ENCODE results near the gene BMP10. TPM values are rescaled to one million over a fixed set of nuclear protein-coding genes. Genes with fewer than 3 reads are reported as not detected.

BMP10 gene
- total RNA-seq, 2 donors from 2014 or later, result not detected

DNA sequence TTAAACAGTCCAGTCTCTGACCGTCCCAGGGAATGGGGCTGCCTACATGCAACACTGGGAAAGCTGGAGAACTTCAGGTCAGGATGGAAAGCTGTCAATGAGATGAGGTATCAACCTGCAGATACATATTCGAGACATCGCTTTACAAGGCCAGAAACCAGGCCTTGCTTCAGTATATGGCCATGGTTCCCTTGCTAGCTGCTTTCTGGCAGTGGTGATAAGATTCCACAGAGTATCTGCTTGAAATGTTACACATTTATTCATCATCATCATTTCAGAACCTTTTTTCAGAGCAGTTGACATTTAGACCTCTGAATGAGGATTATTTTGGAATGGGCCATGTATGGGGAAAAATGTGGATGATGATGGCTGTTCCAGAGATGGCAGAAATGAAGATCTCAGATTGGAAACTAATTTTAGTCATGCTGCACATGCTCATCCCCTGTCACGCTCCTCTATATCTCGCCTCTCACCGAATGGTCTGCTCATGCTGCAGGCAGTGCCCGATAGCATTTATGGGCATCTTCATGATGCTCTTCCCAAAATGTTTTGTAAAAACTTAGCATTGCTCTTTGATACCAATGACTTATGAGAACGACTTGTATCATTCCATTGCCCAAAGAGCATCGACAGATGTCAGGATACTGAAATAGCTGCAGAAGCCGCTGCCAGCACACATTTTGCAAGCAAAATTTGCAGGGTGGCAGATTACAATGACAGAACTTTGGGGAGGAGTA lies 14.0 kb upstream of the BMP10 start:
- WGBS, 2 experiments (ENCODE audit: insufficient coverage in 1 of 2, insufficient read length in 1 of 2), result 94 to 96% methylated on average over 10 of the region's 10 CpGs
- H3K36me3 ChIP-seq (ENCODE audit: control insufficient read depth, insufficient read depth, low read length), result no peaks in the 10 kb centered on the region
- no peak overlapping the region for H3K27ac ChIP-seq (ENCODE audit: low read depth, low read length)
- Mint-ChIP-seq H3K9me3 (no peaks in the 10 kb centered on the region), H3K27ac (no peak overlapping the region), H3K4me3 (no peak overlapping the region), H3K4me1 (no peaks in the 10 kb centered on the region), H3K36me3 (ENCODE audit: low read depth) (no peaks in the 10 kb centered on the region), H3K27me3 (ENCODE audit: insufficient read depth) (peaks cover 16% of the 10 kb centered on the region)
- DNase-seq, result no peak
- no peaks in the 10 kb centered on the region for H3K9me3 ChIP-seq (ENCODE audit: control insufficient read depth, low read length)
- H3K4me3 ChIP-seq (ENCODE audit: low read length), result no peak overlapping the region
- H3K27me3 ChIP-seq (ENCODE audit: control insufficient read depth, insufficient read depth, low read length, poor library complexity, severe bottlenecking), result no peaks in the 10 kb centered on the region
- no peaks in the 10 kb centered on the region for H3K4me1 ChIP-seq (ENCODE audit: control insufficient read depth, insufficient read depth, low read length)
- TF ChIP-seq, protein P1, sequence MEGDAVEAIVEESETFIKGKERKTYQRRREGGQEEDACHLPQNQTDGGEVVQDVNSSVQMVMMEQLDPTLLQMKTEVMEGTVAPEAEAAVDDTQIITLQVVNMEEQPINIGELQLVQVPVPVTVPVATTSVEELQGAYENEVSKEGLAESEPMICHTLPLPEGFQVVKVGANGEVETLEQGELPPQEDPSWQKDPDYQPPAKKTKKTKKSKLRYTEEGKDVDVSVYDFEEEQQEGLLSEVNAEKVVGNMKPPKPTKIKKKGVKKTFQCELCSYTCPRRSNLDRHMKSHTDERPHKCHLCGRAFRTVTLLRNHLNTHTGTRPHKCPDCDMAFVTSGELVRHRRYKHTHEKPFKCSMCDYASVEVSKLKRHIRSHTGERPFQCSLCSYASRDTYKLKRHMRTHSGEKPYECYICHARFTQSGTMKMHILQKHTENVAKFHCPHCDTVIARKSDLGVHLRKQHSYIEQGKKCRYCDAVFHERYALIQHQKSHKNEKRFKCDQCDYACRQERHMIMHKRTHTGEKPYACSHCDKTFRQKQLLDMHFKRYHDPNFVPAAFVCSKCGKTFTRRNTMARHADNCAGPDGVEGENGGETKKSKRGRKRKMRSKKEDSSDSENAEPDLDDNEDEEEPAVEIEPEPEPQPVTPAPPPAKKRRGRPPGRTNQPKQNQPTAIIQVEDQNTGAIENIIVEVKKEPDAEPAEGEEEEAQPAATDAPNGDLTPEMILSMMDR (conservative IDR thresholded peaks at IDR 0.05), result no peak
- H3K9ac ChIP-seq (ENCODE audit: extremely low read depth, low read length, poor library complexity, severe bottlenecking), result no peak overlapping the region

DNA sequence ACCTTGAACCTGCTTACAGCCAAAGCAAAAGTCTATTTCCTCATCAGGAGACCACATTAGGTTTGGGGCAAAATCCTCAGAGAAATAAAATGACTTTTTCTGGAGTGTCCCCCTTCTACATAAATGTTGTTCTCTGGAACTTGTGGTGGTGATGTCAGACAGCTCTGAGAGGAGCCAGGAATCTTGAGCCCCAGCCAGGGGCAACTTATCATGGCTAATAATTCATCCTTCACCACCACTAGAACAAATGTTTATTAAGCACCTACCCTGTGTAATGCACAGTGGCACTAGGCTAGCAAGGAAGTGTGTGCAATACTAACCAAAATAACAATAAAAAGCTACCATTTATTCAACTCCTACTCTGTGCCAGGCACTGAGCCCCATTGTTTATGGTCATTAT lies 9.0 kb upstream of the BMP10 start:
- Histone ChIP-seq H3K27ac (ENCODE audit: low read depth, low read length) (no peak overlapping the region), H3K4me3 (ENCODE audit: low read length) (no peak overlapping the region), H3K36me3 (ENCODE audit: control insufficient read depth, insufficient read depth, low read length) (no peaks in the 10 kb centered on the region), H3K27me3 (ENCODE audit: control insufficient read depth, insufficient read depth, low read length, poor library complexity, severe bottlenecking) (peaks cover 9% of the 10 kb centered on the region), H3K9ac (ENCODE audit: extremely low read depth, low read length, poor library complexity, severe bottlenecking) (no peak overlapping the region), H3K4me1 (ENCODE audit: control insufficient read depth, insufficient read depth, low read length) (peaks cover 8% of the 10 kb centered on the region), H3K9me3 (ENCODE audit: control insufficient read depth, low read length) (no peaks in the 10 kb centered on the region)
- TF ChIP-seq, protein P1 (conservative IDR thresholded peaks at IDR 0.05), result no peak
- Mint-ChIP-seq H3K4me1 (peaks cover 10% of the 10 kb centered on the region), H3K4me3 (no peak overlapping the region), H3K27ac (no peak overlapping the region), H3K9me3 (no peaks in the 10 kb centered on the region), H3K27me3 (ENCODE audit: insufficient read depth) (peaks cover 40% of the 10 kb centered on the region), H3K36me3 (ENCODE audit: low read depth) (no peaks in the 10 kb centered on the region)
- no peak for DNase-seq

DNA sequence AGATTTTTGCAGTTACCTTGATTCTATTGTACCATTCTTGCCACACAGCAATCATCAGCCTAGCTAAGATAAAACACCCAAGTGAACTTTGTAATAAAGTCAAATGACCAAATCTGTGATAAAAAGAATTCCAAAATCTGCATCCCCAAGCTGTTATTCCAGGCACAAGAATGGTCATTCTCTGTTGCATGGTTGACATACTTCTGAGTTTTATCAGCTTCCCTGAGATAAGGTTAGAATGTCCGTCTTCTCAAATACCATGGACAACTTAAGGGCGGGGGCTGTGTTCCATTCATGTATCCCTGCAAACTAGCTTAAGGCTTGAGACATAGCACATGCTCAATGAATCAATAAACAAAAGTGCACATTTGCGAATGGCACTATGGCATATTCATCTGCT lies 8.1 kb upstream of the BMP10 start:
- no peak overlapping the region for H3K9ac ChIP-seq (ENCODE audit: extremely low read depth, low read length, poor library complexity, severe bottlenecking)
- WGBS, 2 experiments (ENCODE audit: insufficient coverage in 1 of 2, insufficient read length in 1 of 2), result 94 to 96% methylated on average over 3 of the region's 3 CpGs
- no peak for DNase-seq
- no peak overlapping the region for H3K4me3 ChIP-seq (ENCODE audit: low read length)
- no peak overlapping the region for H3K27ac Mint-ChIP-seq
- H3K9me3 ChIP-seq (ENCODE audit: control insufficient read depth, low read length), result no peaks in the 10 kb centered on the region
- H3K9me3 Mint-ChIP-seq, result no peaks in the 10 kb centered on the region
- peaks cover 8% of the 10 kb centered on the region for H3K4me1 ChIP-seq (ENCODE audit: control insufficient read depth, insufficient read depth, low read length)
- H3K36me3 ChIP-seq (ENCODE audit: control insufficient read depth, insufficient read depth, low read length), result no peaks in the 10 kb centered on the region
- TF ChIP-seq, protein P1 (conservative IDR thresholded peaks at IDR 0.05), result no peak
- H3K27ac ChIP-seq (ENCODE audit: low read depth, low read length), result no peak overlapping the region
- H3K4me1 Mint-ChIP-seq, result peaks cover 10% of the 10 kb centered on the region
- H3K27me3 Mint-ChIP-seq (ENCODE audit: insufficient read depth), result peaks cover 41% of the 10 kb centered on the region
- no peaks in the 10 kb centered on the region for H3K36me3 Mint-ChIP-seq (ENCODE audit: low read depth)
- H3K4me3 Mint-ChIP-seq, result no peak overlapping the region
- peaks cover 9% of the 10 kb centered on the region for H3K27me3 ChIP-seq (ENCODE audit: control insufficient read depth, insufficient read depth, low read length, poor library complexity, severe bottlenecking)

All from endodermal cell (in vitro differentiated cells).